Liver (tissue), 9 donors: ENCODE results near the gene IKBKE. TPM values are rescaled to one million over a fixed set of nuclear protein-coding genes. Genes with fewer than 3 reads are reported as not detected.
A peak's percentile ranks its signal among the peaks of the same experiment; 100 is the strongest.

Source experiments
- DNase-seq: peaks from one replicate; pipeline ENCODE4 v3.0.0-alpha.2; 2017; ENCODE audit warnings: low spot score
- H3K27ac ChIP-seq, 2 donors: one replicate each; pipeline ENCODE4 v1.7.0; 2013; ENCODE audit warnings: inconsistent platforms in 2 of 2, low read length in 2 of 2, control low read depth in 1 of 2, low read depth in 1 of 2, mild to moderate bottlenecking in 1 of 2
- H3K27me3 ChIP-seq, 4 donors: one replicate each; pipeline versions ENCODE4 v1.6.1 to v1.7.0; 2013; ENCODE audit warnings: low read length in 3 of 4, inconsistent platforms in 1 of 4, mild to moderate bottlenecking in 1 of 4, moderate library complexity in 1 of 4; ENCODE audit not compliant: control insufficient read depth in 4 of 4, insufficient read depth in 4 of 4
- H3K36me3 ChIP-seq, 4 donors: one replicate each; pipeline versions ENCODE4 v1.6.1 to v1.7.0; 2013; ENCODE audit warnings: low read length in 3 of 4, mild to moderate bottlenecking in 3 of 4, low read depth in 1 of 4, moderate library complexity in 1 of 4; ENCODE audit not compliant: control insufficient read depth in 4 of 4, insufficient read depth in 3 of 4
- H3K4me1 ChIP-seq, 4 donors: one replicate each; pipeline versions ENCODE4 v1.6.1 to v1.7.0; 2013; ENCODE audit warnings: low read length in 3 of 4, mild to moderate bottlenecking in 3 of 4, moderate library complexity in 1 of 4; ENCODE audit not compliant: control insufficient read depth in 4 of 4, insufficient read depth in 4 of 4
- H3K4me3 ChIP-seq, 3 donors: one replicate each; pipeline versions ENCODE4 v1.6.1 to v1.7.0; 2013; ENCODE audit warnings: low read length in 3 of 3, control low read depth in 1 of 3, low read depth in 1 of 3, mild to moderate bottlenecking in 1 of 3
- H3K9ac ChIP-seq, 2 donors: one replicate each; pipeline ENCODE4 v1.7.0; 2013; ENCODE audit warnings: low read length in 2 of 2, mild to moderate bottlenecking in 2 of 2, moderate library complexity in 2 of 2, control low read depth in 1 of 2, low read depth in 1 of 2
- H3K9me3 ChIP-seq, 4 donors: one replicate each; pipeline versions ENCODE4 v1.6.1 to v1.7.0; 2013; ENCODE audit warnings: low read length in 3 of 4; ENCODE audit not compliant: control insufficient read depth in 4 of 4
- EGR1 ChIP-seq, 2 donors: IDR thresholded peaks; 2 replicates each; pipeline ENCODE4 v1.6.1; 2016 to 2018; ENCODE audit warnings: antibody characterized with exemption in 2 of 2, low read depth in 2 of 2
- FOXA1 ChIP-seq: IDR thresholded peaks from 2 replicates; pipeline ENCODE4 v1.6.1; 2016; ENCODE audit warnings: antibody characterized with exemption
- FOXA2 ChIP-seq: IDR thresholded peaks from 2 replicates; pipeline ENCODE4 v1.6.1; 2016; ENCODE audit warnings: antibody characterized with exemption
- GABPA ChIP-seq, 2 donors: IDR thresholded peaks in 1 of 2; conservative IDR thresholded peaks in 1 of 2; 2 replicates each; pipeline ENCODE4 v1.6.1; 2016; ENCODE audit warnings: antibody characterized with exemption in 2 of 2, mild to moderate bottlenecking in 1 of 2, moderate library complexity in 1 of 2
- HNF4A ChIP-seq, 2 donors: conservative IDR thresholded peaks; 2 replicates each; pipeline ENCODE4 v1.6.1; 2016; ENCODE audit warnings: antibody characterized with exemption in 2 of 2, mild to moderate bottlenecking in 2 of 2
- HNF4G ChIP-seq: IDR thresholded peaks from 2 replicates; pipeline ENCODE4 v1.6.1; 2016; ENCODE audit warnings: antibody characterized with exemption
- JUND ChIP-seq, 2 donors: IDR thresholded peaks; 2 replicates each; pipeline ENCODE4 v1.6.1; 2016; ENCODE audit warnings: antibody characterized with exemption in 2 of 2
- NR2F2 ChIP-seq: IDR thresholded peaks from 2 replicates; pipeline ENCODE4 v1.6.1; 2016; ENCODE audit warnings: antibody characterized with exemption
- RAD21 ChIP-seq, 2 donors: IDR thresholded peaks; 2 replicates each; pipeline ENCODE4 v1.6.1; 2016; ENCODE audit warnings: antibody characterized with exemption in 2 of 2, mild to moderate bottlenecking in 2 of 2
- RXRA ChIP-seq, 2 donors: IDR thresholded peaks; 2 replicates each; pipeline ENCODE4 v1.6.1; 2017 to 2018; ENCODE audit warnings: antibody characterized with exemption in 2 of 2, mild to moderate bottlenecking in 1 of 2
- SP1 ChIP-seq: IDR thresholded peaks from 2 replicates; pipeline ENCODE4 v1.6.1; 2018; ENCODE audit warnings: antibody characterized with exemption, mild to moderate bottlenecking
- TAF1 ChIP-seq: conservative IDR thresholded peaks from 2 replicates; pipeline ENCODE4 v1.6.1; 2016; ENCODE audit warnings: antibody characterized with exemption, mild to moderate bottlenecking
- YY1 ChIP-seq: IDR thresholded peaks from 2 replicates; pipeline ENCODE4 v1.6.1; 2016; ENCODE audit warnings: antibody characterized with exemption, mild to moderate bottlenecking
- whole genome bisulfite sequencing: extraction: QIAGEN DNeasy Blood & Tissue Kit; methylation state at CpG from one replicate; pipeline ENCODE4 v1.1.7; 2013; 5-methylcytosine and 5-hydroxymethylcytosine counted together
- polyA plus RNA-seq, 2 donors: library from polyadenylated mRNA; stranded (reverse) in 1 of 2; unstranded in 1 of 2; fragments of 200-250 nt in 1 of 2; fragments of >200 nt in 1 of 2; fragmentation: Nextera tagmentation in 1 of 2; extraction: Ambion mirVana in 1 of 2; gene quantifications; one replicate each; pipeline versions ENCODE4 v1.2.1 to v1.2.3, GENCODE V29; 2013 to 2015
- total RNA-seq, 2 donors: library from RNA; depleted of rRNA; stranded (reverse); fragments of >200 nt; gene quantifications; one replicate each; pipeline ENCODE4 v1.2.3, GENCODE V29; 2014
- TF ChIP-seq, protein P1 (sequence below): IDR thresholded peaks from 2 replicates; pipeline ENCODE4 v1.6.1; 2016; ENCODE audit warnings: antibody characterized with exemption
- TF ChIP-seq, protein P2 (sequence below): IDR thresholded peaks from 2 replicates; pipeline ENCODE4 v1.6.1; 2016; ENCODE audit warnings: antibody characterized with exemption
- TF ChIP-seq, protein P3 (sequence below): IDR thresholded peaks from 2 replicates; pipeline ENCODE4 v1.6.1; 2016; ENCODE audit warnings: antibody characterized with exemption
- TF ChIP-seq, protein P4 (sequence below): IDR thresholded peaks from 2 replicates; pipeline ENCODE4 v1.6.1; 2016; ENCODE audit warnings: antibody characterized with exemption, mild to moderate bottlenecking
- donor health status: healthy.
- donor health status: healthy.
- donor health status: healthy.
- donor health status: healthy.
- donor health status: healthy.

The IKBKE gene
- 1 to 10 TPM; 2.0 to 3.9 TPM for total RNA-seq
- polyA plus RNA-seq = 1 to 10 TPM in 1 of 2 donors, under 1 TPM in 1; 0.81 to 1.1 TPM

DNA sequence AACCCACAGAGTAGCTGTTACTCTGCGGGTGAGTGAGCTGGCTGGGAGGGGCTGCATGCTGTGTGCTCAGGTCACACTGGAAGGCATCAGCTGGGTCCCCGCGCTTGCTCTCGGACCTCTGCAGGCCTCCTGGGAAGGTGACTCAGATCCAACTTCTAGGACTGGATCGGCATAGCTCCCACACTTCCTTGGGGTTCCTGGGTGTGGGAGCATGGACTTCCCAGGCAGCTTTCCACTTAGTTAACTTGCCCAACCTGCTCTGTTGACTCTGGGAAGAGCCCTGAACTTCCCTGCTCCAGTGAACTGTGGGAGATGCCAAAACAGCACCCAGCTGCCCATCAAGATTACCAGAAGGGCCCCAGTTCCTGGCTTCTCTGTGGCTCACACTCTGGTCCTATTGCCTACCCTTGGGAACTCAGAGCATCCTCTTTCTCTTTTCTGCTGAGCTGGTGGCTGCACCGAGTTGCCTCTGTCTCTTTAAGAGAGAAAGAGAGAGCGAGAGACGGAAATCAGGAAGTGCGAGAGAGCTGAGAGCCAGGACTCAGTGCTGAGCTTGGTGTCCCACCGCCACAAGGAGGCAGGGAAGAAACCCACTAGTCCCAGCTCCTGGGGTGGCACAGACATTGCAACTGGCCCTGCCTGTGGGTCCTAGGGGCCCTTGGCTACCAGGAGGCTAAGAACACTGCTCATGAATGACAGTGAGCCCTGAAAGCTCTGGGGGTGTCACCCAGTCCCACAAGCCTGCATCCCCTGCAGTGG lies at the start of gene IKBKE:
TSS of gene IKBKE (plus strand) at position 544 of the 759 bp plus-strand sequence. CDS start 2,752 bp downstream, outside the sequence.
- Histone ChIP-seq H3K4me1 (peaks cover 3 to 19% (median 7%) of the 10 kb centered on the region in 4 donors), H3K27ac (no peak within 1 kb of the TSS), H3K9ac (peak within 1 kb of the TSS in 1 of 2 donors; percentile 78), H3K9me3 (no peaks in the 10 kb centered on the region), H3K27me3 (no peaks in the 10 kb centered on the region), H3K36me3 (no peaks in the 10 kb centered on the region), H3K4me3 (peak within 1 kb of the TSS; percentile 60 to 70 (median 69))
- 19% methylated on average over 10 of the region's 10 CpGs for WGBS
- no peak for DNase-seq
- TF ChIP-seq SP1 (no peak), GABPA (IDR thresholded peaks at IDR 0.05 in 1 of 2, conservative IDR thresholded peaks at IDR 0.05 in 1 of 2) (no peak), YY1 (no peak), RAD21 (IDR thresholded peaks at IDR 0.05) (peak in 1 of 2 donors; percentile 45), HNF4A (conservative IDR thresholded peaks at IDR 0.05) (no peak)
- TF ChIP-seq, protein P1, sequence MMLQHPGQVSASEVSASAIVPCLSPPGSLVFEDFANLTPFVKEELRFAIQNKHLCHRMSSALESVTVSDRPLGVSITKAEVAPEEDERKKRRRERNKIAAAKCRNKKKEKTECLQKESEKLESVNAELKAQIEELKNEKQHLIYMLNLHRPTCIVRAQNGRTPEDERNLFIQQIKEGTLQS = no peak
- TF ChIP-seq, protein P2, sequence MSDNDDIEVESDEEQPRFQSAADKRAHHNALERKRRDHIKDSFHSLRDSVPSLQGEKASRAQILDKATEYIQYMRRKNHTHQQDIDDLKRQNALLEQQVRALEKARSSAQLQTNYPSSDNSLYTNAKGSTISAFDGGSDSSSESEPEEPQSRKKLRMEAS = no peak
- TF ChIP-seq, protein P3, sequence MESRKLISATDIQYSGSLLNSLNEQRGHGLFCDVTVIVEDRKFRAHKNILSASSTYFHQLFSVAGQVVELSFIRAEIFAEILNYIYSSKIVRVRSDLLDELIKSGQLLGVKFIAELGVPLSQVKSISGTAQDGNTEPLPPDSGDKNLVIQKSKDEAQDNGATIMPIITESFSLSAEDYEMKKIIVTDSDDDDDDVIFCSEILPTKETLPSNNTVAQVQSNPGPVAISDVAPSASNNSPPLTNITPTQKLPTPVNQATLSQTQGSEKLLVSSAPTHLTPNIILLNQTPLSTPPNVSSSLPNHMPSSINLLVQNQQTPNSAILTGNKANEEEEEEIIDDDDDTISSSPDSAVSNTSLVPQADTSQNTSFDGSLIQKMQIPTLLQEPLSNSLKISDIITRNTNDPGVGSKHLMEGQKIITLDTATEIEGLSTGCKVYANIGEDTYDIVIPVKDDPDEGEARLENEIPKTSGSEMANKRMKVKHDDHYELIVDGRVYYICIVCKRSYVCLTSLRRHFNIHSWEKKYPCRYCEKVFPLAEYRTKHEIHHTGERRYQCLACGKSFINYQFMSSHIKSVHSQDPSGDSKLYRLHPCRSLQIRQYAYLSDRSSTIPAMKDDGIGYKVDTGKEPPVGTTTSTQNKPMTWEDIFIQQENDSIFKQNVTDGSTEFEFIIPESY = no peak

DNA sequence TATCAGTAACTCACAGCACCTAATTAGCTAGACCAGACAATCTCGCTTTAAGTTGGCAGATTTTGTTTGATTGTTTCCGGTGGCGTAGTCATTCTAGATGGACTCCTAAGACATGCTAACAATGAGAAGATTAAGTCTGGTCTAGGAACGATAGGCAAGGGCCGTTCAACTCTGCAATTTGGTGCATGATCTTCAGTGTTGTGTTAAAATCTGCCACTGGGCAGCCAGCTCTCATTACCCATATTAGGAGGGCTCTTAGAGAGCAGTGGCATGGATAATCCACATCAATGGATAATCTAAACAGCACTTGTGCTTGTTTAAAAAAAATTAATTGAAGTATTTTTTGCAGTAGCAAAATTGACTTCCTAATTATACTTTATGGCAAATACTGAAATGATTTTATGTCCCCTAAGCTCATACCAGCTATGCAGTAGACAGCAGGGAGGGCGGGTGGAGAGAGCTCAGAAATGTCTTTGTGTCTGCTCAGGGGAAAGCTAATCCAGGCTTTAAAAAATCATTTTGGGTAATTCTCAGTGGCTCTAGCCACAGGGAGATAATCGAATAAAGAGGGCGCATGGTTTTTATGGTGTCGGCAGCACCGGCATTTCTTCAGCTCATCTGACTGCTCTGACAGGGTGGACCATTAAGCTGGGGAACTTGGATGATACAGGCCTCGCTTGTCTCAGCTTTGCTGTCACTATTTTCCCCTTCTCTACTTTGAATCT lies 48.5 kb upstream of the IKBKE start:
- Histone ChIP-seq H3K4me3 (no peak overlapping the region), H3K27me3 (no peaks in the 10 kb centered on the region), H3K4me1 (no peaks in the 10 kb centered on the region), H3K27ac (no peak overlapping the region), H3K9ac (no peak overlapping the region), H3K36me3 (peaks cover 1 to 19% (median 8%) of the 10 kb centered on the region in 4 donors), H3K9me3 (no peaks in the 10 kb centered on the region)
- 93% methylated on average over 11 of the region's 11 CpGs for WGBS
- TF ChIP-seq NR2F2 = no peak
- TF ChIP-seq, protein P2 = no peak
- no peak for TF ChIP-seq FOXA1
- TF ChIP-seq TAF1 = no peak
- TF ChIP-seq, protein P4, sequence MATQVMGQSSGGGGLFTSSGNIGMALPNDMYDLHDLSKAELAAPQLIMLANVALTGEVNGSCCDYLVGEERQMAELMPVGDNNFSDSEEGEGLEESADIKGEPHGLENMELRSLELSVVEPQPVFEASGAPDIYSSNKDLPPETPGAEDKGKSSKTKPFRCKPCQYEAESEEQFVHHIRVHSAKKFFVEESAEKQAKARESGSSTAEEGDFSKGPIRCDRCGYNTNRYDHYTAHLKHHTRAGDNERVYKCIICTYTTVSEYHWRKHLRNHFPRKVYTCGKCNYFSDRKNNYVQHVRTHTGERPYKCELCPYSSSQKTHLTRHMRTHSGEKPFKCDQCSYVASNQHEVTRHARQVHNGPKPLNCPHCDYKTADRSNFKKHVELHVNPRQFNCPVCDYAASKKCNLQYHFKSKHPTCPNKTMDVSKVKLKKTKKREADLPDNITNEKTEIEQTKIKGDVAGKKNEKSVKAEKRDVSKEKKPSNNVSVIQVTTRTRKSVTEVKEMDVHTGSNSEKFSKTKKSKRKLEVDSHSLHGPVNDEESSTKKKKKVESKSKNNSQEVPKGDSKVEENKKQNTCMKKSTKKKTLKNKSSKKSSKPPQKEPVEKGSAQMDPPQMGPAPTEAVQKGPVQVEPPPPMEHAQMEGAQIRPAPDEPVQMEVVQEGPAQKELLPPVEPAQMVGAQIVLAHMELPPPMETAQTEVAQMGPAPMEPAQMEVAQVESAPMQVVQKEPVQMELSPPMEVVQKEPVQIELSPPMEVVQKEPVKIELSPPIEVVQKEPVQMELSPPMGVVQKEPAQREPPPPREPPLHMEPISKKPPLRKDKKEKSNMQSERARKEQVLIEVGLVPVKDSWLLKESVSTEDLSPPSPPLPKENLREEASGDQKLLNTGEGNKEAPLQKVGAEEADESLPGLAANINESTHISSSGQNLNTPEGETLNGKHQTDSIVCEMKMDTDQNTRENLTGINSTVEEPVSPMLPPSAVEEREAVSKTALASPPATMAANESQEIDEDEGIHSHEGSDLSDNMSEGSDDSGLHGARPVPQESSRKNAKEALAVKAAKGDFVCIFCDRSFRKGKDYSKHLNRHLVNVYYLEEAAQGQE = no peak
- no peak for TF ChIP-seq HNF4G
- TF ChIP-seq EGR1 (IDR thresholded peaks at IDR 0.05; ENCODE audit: low read depth in 2 of 2) = no peak
- TF ChIP-seq, protein P1 = no peak
- TF ChIP-seq, protein P3 = no peak
- TF ChIP-seq RXRA (IDR thresholded peaks at IDR 0.05) = no peak
- no peak for TF ChIP-seq RAD21 (IDR thresholded peaks at IDR 0.05)
- TF ChIP-seq YY1 = no peak
- TF ChIP-seq JUND (IDR thresholded peaks at IDR 0.05) = no peak
- no peak for TF ChIP-seq FOXA2
- no peak for TF ChIP-seq HNF4A (conservative IDR thresholded peaks at IDR 0.05)
- no peak for DNase-seq
